Endothelial cell of umbilical vein (primary cell): ENCODE results near the gene TYSND1. TPM values are rescaled to one million over a fixed set of nuclear protein-coding genes. Genes with fewer than 3 reads are reported as not detected.

ENCODE experiments used
- BruUV-seq: library from RNA; stranded (reverse); fragments of 400-500 nt; replicated peaks from 2 replicates; lab custom pipeline; 2021; lab: Mats Ljungman, UMichigan
- CTCF ChIA-PET: fragments of 300-600, 350-600 bp; sonication (Branson Sonifier 250); formaldehyde crosslinking; loops from one replicate; lab custom pipeline; 2021; ENCODE audit warnings: antibody characterized with exemption, inconsistent platforms; lab: Charles Lee
- POLR2A ChIA-PET: fragments of 300-600, 350-600 bp; sonication (Branson Sonifier 250); formaldehyde crosslinking; loops from one replicate; lab custom pipeline; 2021; ENCODE audit warnings: antibody characterized with exemption, inconsistent platforms; lab: Charles Lee
- DNase-seq: peaks from one replicate; pipeline ENCODE4 v3.0.0-alpha.2; 2011; ENCODE audit warnings: low read depth, low spot score
- FAIRE-seq: peaks from 2 replicates; lab custom pipeline; 2011; peaks lifted over from hg19 to GRCh38; lab: Jason Lieb, UNC
- H2AFZ ChIP-seq: 2 replicates; pipeline ENCODE4 v1.6.0; 2012; ENCODE audit warnings: low read depth, low read length, control low read depth, inconsistent platforms
- H3K27ac ChIP-seq: 2 replicates; pipeline ENCODE4 v1.5.1; 2011; ENCODE audit warnings: low read depth, mild to moderate bottlenecking, control low read depth, low read length, moderate library complexity; ENCODE audit not compliant: insufficient read depth
- H3K27me3 ChIP-seq, 2 experiments: 2 replicates each; pipeline versions ENCODE4 v1.6.0 to v1.6.1; 2011; ENCODE audit warnings: low read length in 2 of 2, mixed read lengths in 1 of 2; ENCODE audit not compliant: control insufficient read depth in 2 of 2, insufficient read depth in 2 of 2
- H3K36me3 ChIP-seq, 2 experiments: 2 replicates in 1 of 2; 3 replicates in 1 of 2; pipeline ENCODE4 v1.5.1; 2011; ENCODE audit warnings: low read length in 2 of 2, mild to moderate bottlenecking in 1 of 2, moderate library complexity in 1 of 2; ENCODE audit not compliant: control insufficient read depth in 2 of 2, insufficient read depth in 2 of 2; ENCODE audit errors: extremely low read depth in 1 of 2
- H3K4me1 ChIP-seq: 3 replicates; pipeline ENCODE4 v1.5.1; 2011; ENCODE audit warnings: mild to moderate bottlenecking, low read length; ENCODE audit not compliant: control insufficient read depth, insufficient read depth; ENCODE audit errors: extremely low read depth
- H3K4me2 ChIP-seq: 2 replicates; pipeline ENCODE4 v1.6.1; 2011; ENCODE audit warnings: low read length, control low read depth, mixed read lengths; ENCODE audit not compliant: insufficient read depth
- H3K4me3 ChIP-seq, 3 experiments: fragments of 200-600 bp in 1 of 3; sonication (generic), shearing (Covaris generic) in 1 of 3; replicated peaks in 1 of 3; 2 replicates each; pipeline ENCODE4 v1.5.1; 2011 to 2016; ENCODE audit warnings: control low read depth in 3 of 3, low read length in 3 of 3, mild to moderate bottlenecking in 2 of 3, inconsistent platforms in 1 of 3, low read depth in 1 of 3, moderate library complexity in 1 of 3; ENCODE audit not compliant: insufficient read depth in 1 of 3
- H3K79me2 ChIP-seq: 2 replicates; pipeline ENCODE4 v1.6.0; 2012; ENCODE audit warnings: low read length, inconsistent platforms; ENCODE audit not compliant: control insufficient read depth, insufficient read depth
- H3K9ac ChIP-seq: replicated peaks from 2 replicates; pipeline ENCODE3; 2011; ENCODE audit warnings: low read length, control low read depth; ENCODE audit not compliant: insufficient read depth; ENCODE audit errors: extremely low read depth
- H3K9me1 ChIP-seq: replicated peaks from 3 replicates; pipeline ENCODE4 v1.6.0; 2011; ENCODE audit warnings: mild to moderate bottlenecking, low read length; ENCODE audit not compliant: control insufficient read depth, insufficient read depth; ENCODE audit errors: extremely low read depth
- H3K9me3 ChIP-seq: replicated peaks from 2 replicates; pipeline ENCODE4 v1.5.1; 2012; ENCODE audit warnings: low read length, inconsistent platforms; ENCODE audit not compliant: control insufficient read depth, insufficient read depth
- H4K20me1 ChIP-seq: replicated peaks from 2 replicates; pipeline ENCODE3; 2011; ENCODE audit warnings: mild to moderate bottlenecking, low read length; ENCODE audit not compliant: control insufficient read depth, insufficient read depth; ENCODE audit errors: extremely low read depth
- EZH2 ChIP-seq: IDR thresholded peaks from 2 replicates; pipeline ENCODE4 v1.6.1; 2012; ENCODE audit warnings: borderline replicate concordance, low read depth, mild to moderate bottlenecking, moderate library complexity, low read length, inconsistent platforms; ENCODE audit not compliant: severe bottlenecking
- FOS ChIP-seq: IDR thresholded peaks from 2 replicates; pipeline ENCODE4 v1.6.1; 2011; ENCODE audit warnings: mild to moderate bottlenecking, low read length, moderate library complexity, borderline replicate concordance; ENCODE audit not compliant: insufficient read depth
- GATA2 ChIP-seq: IDR thresholded peaks from 2 replicates; pipeline ENCODE4 v1.7.0; 2011; ENCODE audit warnings: low read depth, mild to moderate bottlenecking, moderate library complexity, mixed read lengths, low read length; ENCODE audit not compliant: insufficient read length, insufficient read depth
- JUN ChIP-seq: IDR thresholded peaks from 2 replicates; pipeline ENCODE4 v1.6.1; 2011; ENCODE audit warnings: borderline replicate concordance, low read depth; ENCODE audit not compliant: insufficient read length, insufficient read depth
- MYC ChIP-seq: IDR thresholded peaks from one replicate; pipeline ENCODE4 v1.6.1; 2011; ENCODE audit warnings: mild to moderate bottlenecking, low read depth, low read length
- POLR2A ChIP-seq: IDR thresholded peaks from 2 replicates; pipeline ENCODE4 v1.6.1; 2012; ENCODE audit warnings: low read depth, mild to moderate bottlenecking, control low read depth, low read length
- POLR2AphosphoS5 ChIP-seq: IDR thresholded peaks from 2 replicates; pipeline ENCODE4 v1.6.1; 2012; ENCODE audit warnings: low read depth, mild to moderate bottlenecking, control low read depth, low read length, moderate library complexity; ENCODE audit not compliant: insufficient read depth
- dilution Hi-C: fragments of 300-500 bp; cut with MboI; formaldehyde crosslinking; loops from one replicate; pipeline ENCODE4 v1.15.0; 2019; ENCODE audit warnings: low sequenced_read_pairs; ENCODE audit not compliant: extremely low pct_ligation_motif_present
- intact Hi-C: fragments of 100-400 bp; cut with micrococcal nuclease; formaldehyde crosslinking; loops from one replicate; pipeline ENCODE4 v1.10.0; 2022
- polyA plus RNA-seq, 4 experiments: library from polyadenylated mRNA; depleted of rRNA in 3 of 4; stranded (reverse) in 3 of 4; unstranded in 1 of 4; fragments of >200 nt; gene quantifications; 2 replicates each; pipeline versions ENCODE4 v1.2.1 to v1.2.3, GENCODE V29; 2011 to 2012; ENCODE audit warnings: missing spikeins in 1 of 4
- total RNA-seq: library from RNA; stranded (reverse); gene quantifications from 2 replicates; pipeline ENCODE4 v1.2.3, GENCODE V29; 2021
- TF ChIP-seq, protein P1 (sequence below): IDR thresholded peaks from 2 replicates; pipeline ENCODE4 v1.6.1; 2011; ENCODE audit not compliant: insufficient read depth, insufficient read length
- TF ChIP-seq, protein P2 (sequence below), 2 donors: IDR thresholded peaks; 1 replicate in 1 of 2; 2 replicates in 1 of 2; pipeline ENCODE4 v1.5.1; 2011; ENCODE audit warnings: low read length in 2 of 2, mild to moderate bottlenecking in 2 of 2, moderate library complexity in 2 of 2, control low read depth in 1 of 2, inconsistent platforms in 1 of 2, low read depth in 1 of 2; ENCODE audit not compliant: insufficient read depth in 1 of 2; ENCODE audit errors: extremely low read depth in 1 of 2

The TYSND1 gene
- total and polyA plus RNA-seq, 2 donors (not counting 3 experiments of a cell fraction or from before 2014, with no cell fraction given), result 5.1 to 7.8 TPM

DNA sequence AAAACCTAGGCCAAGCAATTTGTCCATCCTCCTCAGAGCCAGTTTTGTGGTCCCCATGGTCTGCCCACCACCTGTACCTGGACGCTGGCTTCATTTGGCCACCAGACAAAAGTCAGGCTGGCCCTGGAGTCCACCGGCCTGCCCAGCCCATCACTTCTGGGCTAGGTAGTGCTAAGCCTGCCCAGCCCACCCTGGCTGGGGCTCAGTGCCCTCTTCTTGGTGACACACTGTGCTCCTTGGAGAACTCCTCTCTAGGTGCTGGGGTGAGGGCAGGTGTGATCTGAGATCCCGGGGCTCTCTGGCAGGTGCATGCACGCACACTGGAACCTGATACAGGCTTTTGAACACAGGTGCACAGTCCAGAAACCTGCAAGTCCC, 15.0 kb downstream of the TYSND1 start:
- Histone ChIP-seq H3K9me3 (no peaks in the 10 kb centered on the region), H3K27me3 (no peaks in the 10 kb centered on the region), H3K27ac (no peak overlapping the region), H3K4me3 (no peak overlapping the region), H3K36me3 (no peaks in the 10 kb centered on the region), H3K9me1 (no peaks in the 10 kb centered on the region), H4K20me1 (no peaks in the 10 kb centered on the region), H3K4me2 (peak overlapping the region; percentile 88), H3K4me1 (peaks cover 13% of the 10 kb centered on the region), H2AFZ (no peak overlapping the region), H3K79me2 (peaks cover 2% of the 10 kb centered on the region), H3K9ac (no peak overlapping the region)
- intact Hi-C loops, result no loop called here
- FAIRE-seq (no peak), DNase-seq (no peak)
- TF ChIP-seq EZH2, result no peak
- TF ChIP-seq, protein P1, sequence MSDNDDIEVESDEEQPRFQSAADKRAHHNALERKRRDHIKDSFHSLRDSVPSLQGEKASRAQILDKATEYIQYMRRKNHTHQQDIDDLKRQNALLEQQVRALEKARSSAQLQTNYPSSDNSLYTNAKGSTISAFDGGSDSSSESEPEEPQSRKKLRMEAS, result no peak
- no peak for TF ChIP-seq FOS
- dilution Hi-C loops, result no loop called here
- no TSS peak for BruUV-seq
- POLR2A ChIA-PET, result no interaction called here
- CTCF ChIA-PET, result interaction anchor here (1.0 to 2.5 kb wide), 2 partner anchors 15 kb away, joined by 3 to 20 read pairs; partner anchors contain the start of gene TYSND1

DNA sequence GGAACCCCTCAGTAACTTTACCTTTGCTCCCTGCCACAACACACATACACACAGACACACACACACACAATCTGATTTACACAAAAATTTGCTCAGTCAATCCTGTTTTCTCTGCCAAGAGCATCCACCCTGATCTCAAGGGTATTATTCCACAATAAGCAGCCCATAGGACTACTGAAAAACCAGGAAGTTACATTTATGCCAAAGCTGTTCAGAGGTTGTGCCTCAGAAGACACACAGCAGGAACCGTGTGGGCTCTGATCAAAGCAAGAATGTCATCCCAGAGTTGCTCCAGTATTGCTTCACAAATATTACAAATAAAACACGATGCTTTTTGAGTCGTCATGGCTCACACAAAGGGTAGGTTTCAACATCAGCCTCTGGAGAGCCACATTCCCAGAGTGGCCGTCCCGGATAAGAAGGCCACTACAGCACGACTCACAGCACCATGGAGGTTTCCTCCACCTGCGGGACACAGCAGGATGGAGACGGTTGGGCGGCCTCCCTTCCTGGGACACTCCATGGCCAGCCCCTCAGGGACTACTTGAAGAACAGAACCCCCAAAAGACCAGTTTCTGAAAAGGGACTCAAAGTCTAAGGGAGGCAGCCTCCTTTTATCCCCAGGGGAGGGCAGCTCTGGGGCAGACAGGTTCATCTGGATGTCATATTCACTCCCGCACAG, 15.5 kb downstream of the TYSND1 start:
- POLR2A ChIA-PET, result no interaction called here
- CTCF ChIA-PET, result interaction anchor here (2.5 kb wide), 1 partner anchor 15 kb away, joined by 20 read pairs; no protein-coding TSS in a partner anchor
- DNase-seq, result no peak

More for the DNA sequence above, 15.5 kb downstream of the TYSND1 start:
- TF ChIP-seq MYC (no peak), GATA2 (no peak), FOS (no peak), POLR2A (no peak), EZH2 (no peak), JUN (no peak), POLR2AphosphoS5 (no peak)
- TF ChIP-seq, protein P1, result no peak
- TF ChIP-seq, protein P2, sequence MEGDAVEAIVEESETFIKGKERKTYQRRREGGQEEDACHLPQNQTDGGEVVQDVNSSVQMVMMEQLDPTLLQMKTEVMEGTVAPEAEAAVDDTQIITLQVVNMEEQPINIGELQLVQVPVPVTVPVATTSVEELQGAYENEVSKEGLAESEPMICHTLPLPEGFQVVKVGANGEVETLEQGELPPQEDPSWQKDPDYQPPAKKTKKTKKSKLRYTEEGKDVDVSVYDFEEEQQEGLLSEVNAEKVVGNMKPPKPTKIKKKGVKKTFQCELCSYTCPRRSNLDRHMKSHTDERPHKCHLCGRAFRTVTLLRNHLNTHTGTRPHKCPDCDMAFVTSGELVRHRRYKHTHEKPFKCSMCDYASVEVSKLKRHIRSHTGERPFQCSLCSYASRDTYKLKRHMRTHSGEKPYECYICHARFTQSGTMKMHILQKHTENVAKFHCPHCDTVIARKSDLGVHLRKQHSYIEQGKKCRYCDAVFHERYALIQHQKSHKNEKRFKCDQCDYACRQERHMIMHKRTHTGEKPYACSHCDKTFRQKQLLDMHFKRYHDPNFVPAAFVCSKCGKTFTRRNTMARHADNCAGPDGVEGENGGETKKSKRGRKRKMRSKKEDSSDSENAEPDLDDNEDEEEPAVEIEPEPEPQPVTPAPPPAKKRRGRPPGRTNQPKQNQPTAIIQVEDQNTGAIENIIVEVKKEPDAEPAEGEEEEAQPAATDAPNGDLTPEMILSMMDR (IDR thresholded peaks at IDR 0.05; ENCODE audit: extremely low read depth in 1 of 2, insufficient read depth in 1 of 2, low read depth in 1 of 2, low read length in 2 of 2), result no peak
- H3K4me2 ChIP-seq, result no peak overlapping the region
- dilution Hi-C loops (no loop called here), intact Hi-C loops (no loop called here)
- FAIRE-seq, result no peak
- no peak overlapping the region for H3K27ac ChIP-seq
- no peaks in the 10 kb centered on the region for H3K36me3 ChIP-seq
- H3K9me3 ChIP-seq, result no peaks in the 10 kb centered on the region
- H3K4me1 ChIP-seq, result peaks cover 13% of the 10 kb centered on the region
- no peak overlapping the region for H2AFZ ChIP-seq
- H3K4me3 ChIP-seq, result no peak overlapping the region
- no peaks in the 10 kb centered on the region for H3K27me3 ChIP-seq
- H4K20me1 ChIP-seq, result no peaks in the 10 kb centered on the region
- H3K79me2 ChIP-seq, result peaks cover 2% of the 10 kb centered on the region
- no TSS peak for BruUV-seq
- H3K9me1 ChIP-seq, result no peaks in the 10 kb centered on the region
- no peak overlapping the region for H3K9ac ChIP-seq
